RWPE1 (cell line): ENCODE data around the gene KRTAP5-2.
"Not testable (repeated sequence)": the region's sequence is repeated elsewhere in the genome, so short reads cannot be mapped to it uniquely, and the experiment has no call there.

Experiments used
- CTCF ChIA-PET: fragments of 350-600 bp; sonication (Branson Sonifier 250); formaldehyde crosslinking; extraction: SDS; loops from one replicate; lab custom pipeline; 2021; lab: Yijun Ruan, JAX
- POLR2A ChIA-PET: fragments of 400-600 bp; formaldehyde crosslinking; extraction: SDS; loops from one replicate; lab custom pipeline; 2020; ENCODE audit warnings: antibody characterized with exemption; ENCODE audit not compliant: low non-redundant PET; lab: Yijun Ruan, JAX
- DNase-seq: peaks from one replicate; pipeline ENCODE4 v3.0.0; 2012; ENCODE audit warnings: low spot score
- H3K27ac ChIP-seq: fragments of 450-650 bp; 2 replicates; pipeline ENCODE4 v1.5.1; 2017
- CTCF ChIP-seq: fragments of 450-650 bp; conservative IDR thresholded peaks from 2 replicates; pipeline ENCODE4 v1.5.1; 2017; ENCODE audit warnings: low read depth, mild to moderate bottlenecking

KRTAP5-2 gene

GRCh38 chr11:1597994-1598380 lies at the start of gene KRTAP5-2:
Gene KRTAP5-2, minus strand, starts transcription at chr11:1598294. Its CDS starts 44 bp downstream, at chr11:1598250.
- DNase-seq = no peak
- no peak within 1 kb of the TSS for H3K27ac ChIP-seq
- no peak for TF ChIP-seq CTCF
- ChIA-PET POLR2A (no interaction called here), CTCF (interaction anchor here (0.5 to 1.4 kb wide), 2 partner anchors 51 to 141 kb away, joined by 3 read pairs; no protein-coding TSS in a partner anchor)

DNA sequence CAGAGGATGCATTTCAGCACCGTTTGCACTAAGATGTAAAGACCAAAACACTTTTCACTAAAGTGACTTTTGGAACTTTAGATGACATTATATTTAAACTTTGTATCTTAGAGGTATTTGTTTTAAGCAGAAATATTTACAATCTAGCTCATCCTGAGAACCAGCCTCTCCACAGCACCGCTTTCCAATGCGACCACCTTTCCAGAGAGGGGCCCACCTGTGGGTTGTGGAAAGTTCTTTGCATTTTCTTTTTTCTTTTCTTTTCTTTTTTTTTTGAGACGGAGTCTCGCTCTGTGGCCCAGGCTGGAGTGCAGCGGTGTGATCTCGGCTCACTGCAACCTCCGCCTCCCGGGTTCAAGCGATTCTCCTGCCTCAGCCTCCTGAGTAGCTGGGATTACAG lies 48.4 kb upstream of the KRTAP5-2 start:
- CTCF ChIA-PET, DNase-seq, H3K27ac ChIP-seq, POLR2A ChIA-PET: not testable (repeated sequence)

GRCh38 chr11:1645357-1645821 lies 47.3 kb upstream of the KRTAP5-2 start:
- no peak overlapping the region for H3K27ac ChIP-seq
- no peak for TF ChIP-seq CTCF
- DNase-seq = no peak
- POLR2A ChIA-PET = no interaction called here
- CTCF ChIA-PET = interaction anchor here (0.6 kb wide), 2 partner anchors 501 to 507 kb away, joined by 3 read pairs; no protein-coding TSS in a partner anchor

GRCh38 chr11:1644601-1645356 lies 46.7 kb upstream of the KRTAP5-2 start:
- CTCF ChIA-PET = interaction anchor here (0.6 to 2.6 kb wide), 2 partner anchors 8 to 507 kb away, joined by 3 to 14 read pairs; no protein-coding TSS in a partner anchor
- no peak overlapping the region for H3K27ac ChIP-seq
- TF ChIP-seq CTCF = no peak
- no peak for DNase-seq
- POLR2A ChIA-PET = no interaction called here

GRCh38 chr11:1643146-1643690 lies 45.1 kb upstream of the KRTAP5-2 start:
- no peak overlapping the region for H3K27ac ChIP-seq
- ChIA-PET POLR2A (no interaction called here), CTCF (interaction anchor here (0.6 to 2.6 kb wide), 2 partner anchors 10 to 26 kb away, joined by 3 to 14 read pairs; no protein-coding TSS in a partner anchor)
- TF ChIP-seq CTCF = no peak
- DNase-seq = no peak

- CTCF ChIA-PET = interaction anchor here (0.6 to 2.6 kb wide), 4 partner anchors 10 to 322 kb away, joined by 3 to 14 read pairs (median 4); no protein-coding TSS in a partner anchor
- DNase-seq = no peak
- POLR2A ChIA-PET = interaction anchor here (0.6 kb wide), 1 partner anchor 49 kb away, joined by 4 read pairs; no protein-coding TSS in a partner anchor
- TF ChIP-seq CTCF = no peak
- no peak overlapping the region for H3K27ac ChIP-seq
Observed at GRCh38 chr11:1642288-1643145, 44.4 kb upstream of the KRTAP5-2 start.
